Liver (tissue), 9 donors: ENCODE data around the gene CYP3A4. TPM values are rescaled to one million over a fixed set of nuclear protein-coding genes. Genes with fewer than 3 reads are reported as not detected.

Experiments
- DNase-seq: peaks from one replicate; pipeline ENCODE4 v3.0.0-alpha.2; 2017; ENCODE audit warnings: low spot score
- H3K27ac ChIP-seq, 2 donors: one replicate each; pipeline ENCODE4 v1.7.0; 2013; ENCODE audit warnings: inconsistent platforms in 2 of 2, low read length in 2 of 2, control low read depth in 1 of 2, low read depth in 1 of 2, mild to moderate bottlenecking in 1 of 2
- H3K27me3 ChIP-seq, 4 donors: one replicate each; pipeline versions ENCODE4 v1.6.1 to v1.7.0; 2013; ENCODE audit warnings: low read length in 3 of 4, inconsistent platforms in 1 of 4, mild to moderate bottlenecking in 1 of 4, moderate library complexity in 1 of 4; ENCODE audit not compliant: control insufficient read depth in 4 of 4, insufficient read depth in 4 of 4
- H3K36me3 ChIP-seq, 4 donors: one replicate each; pipeline versions ENCODE4 v1.6.1 to v1.7.0; 2013; ENCODE audit warnings: low read length in 3 of 4, mild to moderate bottlenecking in 3 of 4, low read depth in 1 of 4, moderate library complexity in 1 of 4; ENCODE audit not compliant: control insufficient read depth in 4 of 4, insufficient read depth in 3 of 4
- H3K4me1 ChIP-seq, 4 donors: one replicate each; pipeline versions ENCODE4 v1.6.1 to v1.7.0; 2013; ENCODE audit warnings: low read length in 3 of 4, mild to moderate bottlenecking in 3 of 4, moderate library complexity in 1 of 4; ENCODE audit not compliant: control insufficient read depth in 4 of 4, insufficient read depth in 4 of 4
- H3K4me3 ChIP-seq, 3 donors: one replicate each; pipeline versions ENCODE4 v1.6.1 to v1.7.0; 2013; ENCODE audit warnings: low read length in 3 of 3, control low read depth in 1 of 3, low read depth in 1 of 3, mild to moderate bottlenecking in 1 of 3
- H3K9ac ChIP-seq, 2 donors: one replicate each; pipeline ENCODE4 v1.7.0; 2013; ENCODE audit warnings: low read length in 2 of 2, mild to moderate bottlenecking in 2 of 2, moderate library complexity in 2 of 2, control low read depth in 1 of 2, low read depth in 1 of 2
- H3K9me3 ChIP-seq, 4 donors: one replicate each; pipeline versions ENCODE4 v1.6.1 to v1.7.0; 2013; ENCODE audit warnings: low read length in 3 of 4; ENCODE audit not compliant: control insufficient read depth in 4 of 4
- EGR1 ChIP-seq, 2 donors: IDR thresholded peaks; 2 replicates each; pipeline ENCODE4 v1.6.1; 2016 to 2018; ENCODE audit warnings: antibody characterized with exemption in 2 of 2, low read depth in 2 of 2
- FOXA1 ChIP-seq: IDR thresholded peaks from 2 replicates; pipeline ENCODE4 v1.6.1; 2016; ENCODE audit warnings: antibody characterized with exemption
- FOXA2 ChIP-seq: IDR thresholded peaks from 2 replicates; pipeline ENCODE4 v1.6.1; 2016; ENCODE audit warnings: antibody characterized with exemption
- GABPA ChIP-seq, 2 donors: IDR thresholded peaks in 1 of 2; conservative IDR thresholded peaks in 1 of 2; 2 replicates each; pipeline ENCODE4 v1.6.1; 2016; ENCODE audit warnings: antibody characterized with exemption in 2 of 2, mild to moderate bottlenecking in 1 of 2, moderate library complexity in 1 of 2
- HNF4A ChIP-seq, 2 donors: conservative IDR thresholded peaks; 2 replicates each; pipeline ENCODE4 v1.6.1; 2016; ENCODE audit warnings: antibody characterized with exemption in 2 of 2, mild to moderate bottlenecking in 2 of 2
- HNF4G ChIP-seq: IDR thresholded peaks from 2 replicates; pipeline ENCODE4 v1.6.1; 2016; ENCODE audit warnings: antibody characterized with exemption
- JUND ChIP-seq, 2 donors: IDR thresholded peaks; 2 replicates each; pipeline ENCODE4 v1.6.1; 2016; ENCODE audit warnings: antibody characterized with exemption in 2 of 2
- NR2F2 ChIP-seq: IDR thresholded peaks from 2 replicates; pipeline ENCODE4 v1.6.1; 2016; ENCODE audit warnings: antibody characterized with exemption
- RAD21 ChIP-seq, 2 donors: IDR thresholded peaks; 2 replicates each; pipeline ENCODE4 v1.6.1; 2016; ENCODE audit warnings: antibody characterized with exemption in 2 of 2, mild to moderate bottlenecking in 2 of 2
- RXRA ChIP-seq, 2 donors: IDR thresholded peaks; 2 replicates each; pipeline ENCODE4 v1.6.1; 2017 to 2018; ENCODE audit warnings: antibody characterized with exemption in 2 of 2, mild to moderate bottlenecking in 1 of 2
- SP1 ChIP-seq: IDR thresholded peaks from 2 replicates; pipeline ENCODE4 v1.6.1; 2018; ENCODE audit warnings: antibody characterized with exemption, mild to moderate bottlenecking
- TAF1 ChIP-seq: conservative IDR thresholded peaks from 2 replicates; pipeline ENCODE4 v1.6.1; 2016; ENCODE audit warnings: antibody characterized with exemption, mild to moderate bottlenecking
- YY1 ChIP-seq: IDR thresholded peaks from 2 replicates; pipeline ENCODE4 v1.6.1; 2016; ENCODE audit warnings: antibody characterized with exemption, mild to moderate bottlenecking
- WGBS: extraction: QIAGEN DNeasy Blood & Tissue Kit; methylation state at CpG from one replicate; pipeline ENCODE4 v1.1.7; 2013; 5-methylcytosine and 5-hydroxymethylcytosine counted together
- polyA plus RNA-seq, 2 donors: library from polyadenylated mRNA; stranded (reverse) in 1 of 2; unstranded in 1 of 2; fragments of 200-250 nt in 1 of 2; fragments of >200 nt in 1 of 2; fragmentation: Nextera tagmentation in 1 of 2; extraction: Ambion mirVana in 1 of 2; gene quantifications; one replicate each; pipeline versions ENCODE4 v1.2.1 to v1.2.3, GENCODE V29; 2013 to 2015
- total RNA-seq, 2 donors: library from RNA; depleted of rRNA; stranded (reverse); fragments of >200 nt; gene quantifications; one replicate each; pipeline ENCODE4 v1.2.3, GENCODE V29; 2014
- TF ChIP-seq, protein P1 (sequence below): IDR thresholded peaks from 2 replicates; pipeline ENCODE4 v1.6.1; 2016; ENCODE audit warnings: antibody characterized with exemption
- TF ChIP-seq, protein P2 (sequence below): IDR thresholded peaks from 2 replicates; pipeline ENCODE4 v1.6.1; 2016; ENCODE audit warnings: antibody characterized with exemption, mild to moderate bottlenecking
- TF ChIP-seq, protein P3 (sequence below): fragments of 150-350 bp; IDR thresholded peaks from 2 replicates; pipeline ENCODE4 v1.5.1; 2017; ENCODE audit warnings: improper control_type of control experiment, low read depth, low read length; ENCODE audit not compliant: missing input control
- TF ChIP-seq, protein P4 (sequence below): IDR thresholded peaks from 2 replicates; pipeline ENCODE4 v1.6.1; 2016; ENCODE audit warnings: antibody characterized with exemption
- TF ChIP-seq, protein P5 (sequence below): IDR thresholded peaks from 2 replicates; pipeline ENCODE4 v1.6.1; 2016; ENCODE audit warnings: antibody characterized with exemption
- donor health status: healthy.
- donor health status: healthy.
- donor health status: healthy.
- donor health status: healthy.
- donor health status: healthy.

CYP3A4 gene
- total and polyA plus RNA-seq, 4 donors = 0.51 to 1,082 (median 289) TPM

DNA sequence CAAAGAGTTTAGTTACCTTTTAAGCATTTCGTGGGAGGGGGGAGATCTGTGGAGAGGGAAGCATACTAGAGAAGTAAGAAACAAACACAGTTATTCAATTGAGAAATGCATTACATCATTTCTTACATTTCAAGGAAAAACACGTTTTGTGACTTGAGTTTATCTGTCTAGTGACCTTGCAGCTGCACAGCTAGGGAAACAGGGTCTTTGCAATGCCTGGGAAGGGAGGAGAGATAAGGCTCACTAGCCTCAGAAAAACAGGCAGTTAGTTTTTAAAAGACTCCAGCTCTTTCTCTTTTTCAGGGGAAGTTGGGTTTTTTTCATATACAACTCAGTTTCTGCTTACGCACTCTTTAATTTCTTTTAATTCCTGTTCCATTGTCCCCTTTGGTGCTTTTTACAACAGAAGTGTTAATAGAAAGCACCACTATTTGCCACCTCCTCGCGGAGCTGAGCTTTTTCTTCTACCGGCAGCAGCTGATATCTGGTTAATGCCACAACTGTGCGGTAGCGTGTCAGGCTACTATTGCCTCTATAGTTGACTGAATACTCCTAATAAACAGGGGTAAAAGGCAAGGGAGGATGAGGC lies 49.4 kb upstream of the CYP3A4 start:
- Histone ChIP-seq H3K4me1 (peaks cover 7 to 42% (median 36%) of the 10 kb centered on the region in 4 donors), H3K27ac (peak overlapping the region; percentile 46 to 51), H3K27me3 (no peaks in the 10 kb centered on the region), H3K36me3 (peaks cover 0 to 9% (median 2%) of the 10 kb centered on the region in 4 donors), H3K4me3 (no peak overlapping the region), H3K9me3 (no peaks in the 10 kb centered on the region), H3K9ac (peak overlapping the region in 1 of 2 donors; percentile 14)
- no peak for TF ChIP-seq YY1
- TF ChIP-seq SP1 = no peak
- TF ChIP-seq FOXA1 = no peak
- TF ChIP-seq GABPA (IDR thresholded peaks at IDR 0.05 in 1 of 2, conservative IDR thresholded peaks at IDR 0.05 in 1 of 2) = no peak
- TF ChIP-seq NR2F2 = no peak
- TF ChIP-seq, protein P1, sequence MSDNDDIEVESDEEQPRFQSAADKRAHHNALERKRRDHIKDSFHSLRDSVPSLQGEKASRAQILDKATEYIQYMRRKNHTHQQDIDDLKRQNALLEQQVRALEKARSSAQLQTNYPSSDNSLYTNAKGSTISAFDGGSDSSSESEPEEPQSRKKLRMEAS = no peak
- no peak for TF ChIP-seq RAD21 (IDR thresholded peaks at IDR 0.05)
- TF ChIP-seq HNF4A (conservative IDR thresholded peaks at IDR 0.05) = no peak
- TF ChIP-seq, protein P2, sequence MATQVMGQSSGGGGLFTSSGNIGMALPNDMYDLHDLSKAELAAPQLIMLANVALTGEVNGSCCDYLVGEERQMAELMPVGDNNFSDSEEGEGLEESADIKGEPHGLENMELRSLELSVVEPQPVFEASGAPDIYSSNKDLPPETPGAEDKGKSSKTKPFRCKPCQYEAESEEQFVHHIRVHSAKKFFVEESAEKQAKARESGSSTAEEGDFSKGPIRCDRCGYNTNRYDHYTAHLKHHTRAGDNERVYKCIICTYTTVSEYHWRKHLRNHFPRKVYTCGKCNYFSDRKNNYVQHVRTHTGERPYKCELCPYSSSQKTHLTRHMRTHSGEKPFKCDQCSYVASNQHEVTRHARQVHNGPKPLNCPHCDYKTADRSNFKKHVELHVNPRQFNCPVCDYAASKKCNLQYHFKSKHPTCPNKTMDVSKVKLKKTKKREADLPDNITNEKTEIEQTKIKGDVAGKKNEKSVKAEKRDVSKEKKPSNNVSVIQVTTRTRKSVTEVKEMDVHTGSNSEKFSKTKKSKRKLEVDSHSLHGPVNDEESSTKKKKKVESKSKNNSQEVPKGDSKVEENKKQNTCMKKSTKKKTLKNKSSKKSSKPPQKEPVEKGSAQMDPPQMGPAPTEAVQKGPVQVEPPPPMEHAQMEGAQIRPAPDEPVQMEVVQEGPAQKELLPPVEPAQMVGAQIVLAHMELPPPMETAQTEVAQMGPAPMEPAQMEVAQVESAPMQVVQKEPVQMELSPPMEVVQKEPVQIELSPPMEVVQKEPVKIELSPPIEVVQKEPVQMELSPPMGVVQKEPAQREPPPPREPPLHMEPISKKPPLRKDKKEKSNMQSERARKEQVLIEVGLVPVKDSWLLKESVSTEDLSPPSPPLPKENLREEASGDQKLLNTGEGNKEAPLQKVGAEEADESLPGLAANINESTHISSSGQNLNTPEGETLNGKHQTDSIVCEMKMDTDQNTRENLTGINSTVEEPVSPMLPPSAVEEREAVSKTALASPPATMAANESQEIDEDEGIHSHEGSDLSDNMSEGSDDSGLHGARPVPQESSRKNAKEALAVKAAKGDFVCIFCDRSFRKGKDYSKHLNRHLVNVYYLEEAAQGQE = no peak
- TF ChIP-seq, protein P3, sequence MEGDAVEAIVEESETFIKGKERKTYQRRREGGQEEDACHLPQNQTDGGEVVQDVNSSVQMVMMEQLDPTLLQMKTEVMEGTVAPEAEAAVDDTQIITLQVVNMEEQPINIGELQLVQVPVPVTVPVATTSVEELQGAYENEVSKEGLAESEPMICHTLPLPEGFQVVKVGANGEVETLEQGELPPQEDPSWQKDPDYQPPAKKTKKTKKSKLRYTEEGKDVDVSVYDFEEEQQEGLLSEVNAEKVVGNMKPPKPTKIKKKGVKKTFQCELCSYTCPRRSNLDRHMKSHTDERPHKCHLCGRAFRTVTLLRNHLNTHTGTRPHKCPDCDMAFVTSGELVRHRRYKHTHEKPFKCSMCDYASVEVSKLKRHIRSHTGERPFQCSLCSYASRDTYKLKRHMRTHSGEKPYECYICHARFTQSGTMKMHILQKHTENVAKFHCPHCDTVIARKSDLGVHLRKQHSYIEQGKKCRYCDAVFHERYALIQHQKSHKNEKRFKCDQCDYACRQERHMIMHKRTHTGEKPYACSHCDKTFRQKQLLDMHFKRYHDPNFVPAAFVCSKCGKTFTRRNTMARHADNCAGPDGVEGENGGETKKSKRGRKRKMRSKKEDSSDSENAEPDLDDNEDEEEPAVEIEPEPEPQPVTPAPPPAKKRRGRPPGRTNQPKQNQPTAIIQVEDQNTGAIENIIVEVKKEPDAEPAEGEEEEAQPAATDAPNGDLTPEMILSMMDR = no peak
- no peak for TF ChIP-seq TAF1
- TF ChIP-seq, protein P4, sequence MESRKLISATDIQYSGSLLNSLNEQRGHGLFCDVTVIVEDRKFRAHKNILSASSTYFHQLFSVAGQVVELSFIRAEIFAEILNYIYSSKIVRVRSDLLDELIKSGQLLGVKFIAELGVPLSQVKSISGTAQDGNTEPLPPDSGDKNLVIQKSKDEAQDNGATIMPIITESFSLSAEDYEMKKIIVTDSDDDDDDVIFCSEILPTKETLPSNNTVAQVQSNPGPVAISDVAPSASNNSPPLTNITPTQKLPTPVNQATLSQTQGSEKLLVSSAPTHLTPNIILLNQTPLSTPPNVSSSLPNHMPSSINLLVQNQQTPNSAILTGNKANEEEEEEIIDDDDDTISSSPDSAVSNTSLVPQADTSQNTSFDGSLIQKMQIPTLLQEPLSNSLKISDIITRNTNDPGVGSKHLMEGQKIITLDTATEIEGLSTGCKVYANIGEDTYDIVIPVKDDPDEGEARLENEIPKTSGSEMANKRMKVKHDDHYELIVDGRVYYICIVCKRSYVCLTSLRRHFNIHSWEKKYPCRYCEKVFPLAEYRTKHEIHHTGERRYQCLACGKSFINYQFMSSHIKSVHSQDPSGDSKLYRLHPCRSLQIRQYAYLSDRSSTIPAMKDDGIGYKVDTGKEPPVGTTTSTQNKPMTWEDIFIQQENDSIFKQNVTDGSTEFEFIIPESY = no peak
- no peak for TF ChIP-seq EGR1 (IDR thresholded peaks at IDR 0.05; ENCODE audit: low read depth in 2 of 2)
- no peak for TF ChIP-seq JUND (IDR thresholded peaks at IDR 0.05)
- TF ChIP-seq FOXA2 = no peak
- no peak for TF ChIP-seq RXRA (IDR thresholded peaks at IDR 0.05)
- no peak for TF ChIP-seq HNF4G
- TF ChIP-seq, protein P5, sequence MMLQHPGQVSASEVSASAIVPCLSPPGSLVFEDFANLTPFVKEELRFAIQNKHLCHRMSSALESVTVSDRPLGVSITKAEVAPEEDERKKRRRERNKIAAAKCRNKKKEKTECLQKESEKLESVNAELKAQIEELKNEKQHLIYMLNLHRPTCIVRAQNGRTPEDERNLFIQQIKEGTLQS = no peak
- DNase-seq = no peak
- 68% methylated on average over 8 of the region's 8 CpGs for WGBS
